Measurements from ENCODE around the gene CCNH. TPM values are rescaled to one million over a fixed set of nuclear protein-coding genes. Genes with fewer than 3 reads are reported as not detected.

Gene CCNH
- total and polyA plus RNA-seq, 9 of the 15 experiments (the other 6 are each of a cell fraction or from before 2014, with no cell fraction given) = 100 to 213 (median 150) TPM

DNA sequence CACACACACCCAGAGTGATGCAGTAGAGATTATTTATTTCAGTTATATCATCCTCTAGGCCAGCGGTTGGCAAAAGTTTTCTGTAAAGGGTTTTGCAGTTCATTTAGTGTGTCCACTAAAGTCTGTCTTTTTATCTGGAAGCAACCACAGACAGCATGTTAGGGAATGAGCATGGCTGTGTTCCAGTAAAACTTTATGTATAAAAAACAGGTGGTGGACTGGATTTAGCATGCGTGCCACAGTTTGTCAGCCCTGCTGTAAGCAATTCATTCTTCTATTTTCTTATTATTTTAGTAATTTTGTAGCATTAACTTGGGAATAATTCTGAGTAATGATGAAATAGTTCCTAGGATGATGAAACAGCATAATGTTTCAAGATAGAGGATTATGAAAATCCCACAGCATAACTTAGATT lies 51.7 kb downstream of the CCNH start (continued):
- TF ChIP-seq ZBTB40 (IDR thresholded peaks at IDR 0.05) = peak; percentile 78
- TF ChIP-seq ZBTB40 (CRISPR knock-in tag; IDR thresholded peaks at IDR 0.05) = no peak
- no peak for TF ChIP-seq KLF10 (CRISPR knock-in tag; IDR thresholded peaks at IDR 0.05)
- TF ChIP-seq NBN (IDR thresholded peaks at IDR 0.05; ENCODE audit: low read depth) = no peak
- TF ChIP-seq ZKSCAN3 (CRISPR knock-in tag; IDR thresholded peaks at IDR 0.05) = no peak
- TF ChIP-seq POLR2B (IDR thresholded peaks at IDR 0.05; ENCODE audit: low read depth, partially characterized antibody) = no peak
- no peak for TF ChIP-seq CREM (IDR thresholded peaks at IDR 0.05; ENCODE audit: low read depth)
- TF ChIP-seq ID3 (CRISPR knock-in tag; IDR thresholded peaks at IDR 0.05) = no peak
- TF ChIP-seq ID3 (tag; IDR thresholded peaks at IDR 0.05) = no peak
- 0 out of 4 replicates have a peak, but pooled peaks of 1 of the 2 experiments have one; percentile 15 for TF ChIP-seq TRIM24 (IDR thresholded peaks at IDR 0.05)
- TF ChIP-seq PREB (CRISPR knock-in tag; IDR thresholded peaks at IDR 0.05) = no peak
- no peak for TF ChIP-seq PHF21A (IDR thresholded peaks at IDR 0.05; ENCODE audit: borderline replicate concordance, low read depth)
- no peak for TF ChIP-seq NR1H2 (CRISPR knock-in tag; IDR thresholded peaks at IDR 0.05)
- no peak for TF ChIP-seq ZNF277 (CRISPR knock-in tag; IDR thresholded peaks at IDR 0.05; ENCODE audit: borderline replicate concordance)

Data from K562 (cell line).